Measurements from ENCODE around the gene TNIP1. TPM values are rescaled to one million over a fixed set of nuclear protein-coding genes. Genes with fewer than 3 reads are reported as not detected.

TNIP1 gene
- total RNA-seq, 2 donors from 2014 or later = 56.7 to 77.5 TPM

DNA sequence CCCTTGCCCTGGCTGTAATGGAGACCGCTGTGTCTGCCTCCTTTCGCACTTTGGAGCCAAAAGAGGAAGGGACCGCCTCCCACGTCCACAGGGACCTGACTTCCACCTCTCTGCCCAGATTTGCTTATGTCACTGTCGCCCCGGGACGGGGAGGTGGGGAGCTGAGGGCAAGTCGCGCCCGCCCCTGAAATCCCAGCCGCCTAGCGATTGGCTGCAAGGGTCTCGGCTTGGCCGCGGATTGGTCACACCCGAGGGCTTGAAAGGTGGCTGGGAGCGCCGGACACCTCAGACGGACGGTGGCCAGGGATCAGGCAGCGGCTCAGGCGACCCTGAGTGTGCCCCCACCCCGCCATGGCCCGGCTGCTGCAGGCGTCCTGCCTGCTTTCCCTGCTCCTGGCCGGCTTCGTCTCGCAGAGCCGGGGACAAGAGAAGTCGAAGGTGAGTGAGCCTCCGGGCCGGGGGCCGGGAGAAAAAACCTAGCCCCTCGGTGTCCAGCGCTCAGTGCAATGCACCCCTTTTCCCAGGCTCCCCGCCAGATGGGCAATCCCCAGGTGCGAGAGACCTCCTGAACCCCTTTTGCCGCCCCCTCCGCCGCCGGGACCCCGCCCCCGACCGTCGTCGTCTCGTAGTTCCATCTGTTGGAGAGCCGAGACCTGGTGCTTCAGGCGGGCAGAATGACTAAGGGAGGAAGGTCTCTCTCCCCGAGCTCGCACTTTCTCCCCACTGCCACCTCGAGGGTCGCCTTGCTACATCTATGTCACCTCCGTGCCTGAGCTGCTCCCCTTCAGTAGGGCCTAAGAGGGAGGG lies 60.3 kb downstream of the TNIP1 start, which contains the start of gene GPX3:
TSS of gene GPX3 (plus strand) at position 288 of the 807 bp plus-strand sequence. CDS start at position 352, 64 bp downstream.
- intact Hi-C loops (cut with DNase I) = no loop called here
- peak; percentile 96 for DNase-seq (ENCODE audit: low spot score)

DNA sequence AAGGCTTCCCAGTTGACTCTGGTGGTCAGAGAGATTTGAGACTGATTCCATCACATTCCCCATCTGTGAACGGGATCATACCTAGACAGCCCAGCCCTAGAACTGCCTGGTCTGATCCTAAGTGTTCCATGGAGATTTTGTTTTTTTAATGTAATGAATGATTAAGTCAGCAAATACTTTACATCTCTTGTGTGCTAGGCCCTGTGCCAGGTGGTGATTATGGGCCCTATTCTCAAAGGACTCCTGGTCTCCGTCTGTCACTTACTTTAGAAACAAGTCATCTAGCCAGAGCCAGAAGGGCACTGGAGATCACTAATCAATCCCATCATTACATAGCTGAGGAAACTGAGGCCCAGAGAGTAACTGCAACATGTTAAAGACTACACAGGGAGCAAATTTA lies 61.5 kb downstream of the TNIP1 start:
- intact Hi-C loops (cut with DNase I) = no loop called here
- DNase-seq (ENCODE audit: low spot score) = no peak

DNA sequence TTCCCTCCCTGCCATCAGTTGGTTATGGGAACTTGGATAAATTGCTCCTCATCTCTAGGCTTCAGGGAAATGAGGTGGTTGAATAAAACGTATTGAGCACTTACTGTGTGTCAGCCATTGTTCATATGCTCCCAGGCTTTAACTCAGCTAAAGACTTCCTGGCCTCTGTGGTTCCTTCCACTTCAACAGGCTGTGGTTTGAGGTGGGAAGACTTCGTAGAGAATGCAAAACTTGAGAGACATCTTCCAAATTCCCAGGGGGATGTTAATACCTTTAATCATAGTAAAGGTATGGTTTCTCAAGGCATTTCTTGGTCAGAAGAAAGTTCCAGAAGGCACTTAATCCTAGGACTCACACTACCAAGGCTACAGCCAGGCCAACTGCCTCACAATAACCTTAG lies 62.0 kb downstream of the TNIP1 start:
- intact Hi-C loops (cut with DNase I) = no loop called here
- no peak for DNase-seq (ENCODE audit: low spot score)

DNA sequence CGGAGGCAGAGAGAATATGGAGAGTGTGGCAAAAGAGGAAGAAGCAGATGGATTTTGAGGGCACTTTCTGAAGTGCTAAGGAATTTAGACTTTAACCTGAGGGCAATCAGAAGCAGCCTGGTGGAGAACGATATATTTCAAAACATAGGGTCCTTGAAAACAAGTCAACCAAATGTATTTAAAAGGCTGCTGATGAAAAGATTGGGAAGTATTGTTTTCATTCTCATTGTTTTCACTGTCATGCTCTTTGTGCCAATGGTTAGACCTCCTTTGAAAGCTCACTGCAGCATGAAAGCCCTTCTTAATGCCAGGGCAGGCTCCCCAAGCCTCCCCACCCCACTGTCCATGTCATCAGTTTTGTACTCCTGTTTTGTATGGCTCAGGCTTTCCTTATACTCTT lies 62.9 kb downstream of the TNIP1 start:
- intact Hi-C loops (cut with DNase I) = no loop called here
- DNase-seq (ENCODE audit: low spot score) = no peak

DNA sequence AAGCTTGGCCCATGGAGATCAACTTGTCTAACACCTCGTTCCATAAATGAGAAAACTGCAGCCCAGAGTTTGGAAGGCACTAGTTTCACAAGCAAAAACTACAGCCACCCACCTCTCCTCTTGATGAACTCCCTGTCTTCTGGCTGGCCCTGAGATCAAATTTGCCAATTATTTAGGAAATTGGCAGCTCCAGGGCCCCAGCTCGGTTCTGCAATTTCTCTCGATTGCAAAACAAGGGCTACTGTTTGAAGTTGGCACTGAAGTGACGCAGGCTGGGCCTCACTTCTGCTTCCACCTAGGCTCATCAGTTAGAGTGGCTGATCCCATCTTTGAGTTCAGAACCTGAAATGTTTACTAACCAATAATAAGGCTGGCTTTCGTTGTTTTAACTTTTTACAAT lies 64.1 kb downstream of the TNIP1 start:
- intact Hi-C loops (cut with DNase I) = no loop called here
- peak; percentile 87 for DNase-seq (ENCODE audit: low spot score)

DNA sequence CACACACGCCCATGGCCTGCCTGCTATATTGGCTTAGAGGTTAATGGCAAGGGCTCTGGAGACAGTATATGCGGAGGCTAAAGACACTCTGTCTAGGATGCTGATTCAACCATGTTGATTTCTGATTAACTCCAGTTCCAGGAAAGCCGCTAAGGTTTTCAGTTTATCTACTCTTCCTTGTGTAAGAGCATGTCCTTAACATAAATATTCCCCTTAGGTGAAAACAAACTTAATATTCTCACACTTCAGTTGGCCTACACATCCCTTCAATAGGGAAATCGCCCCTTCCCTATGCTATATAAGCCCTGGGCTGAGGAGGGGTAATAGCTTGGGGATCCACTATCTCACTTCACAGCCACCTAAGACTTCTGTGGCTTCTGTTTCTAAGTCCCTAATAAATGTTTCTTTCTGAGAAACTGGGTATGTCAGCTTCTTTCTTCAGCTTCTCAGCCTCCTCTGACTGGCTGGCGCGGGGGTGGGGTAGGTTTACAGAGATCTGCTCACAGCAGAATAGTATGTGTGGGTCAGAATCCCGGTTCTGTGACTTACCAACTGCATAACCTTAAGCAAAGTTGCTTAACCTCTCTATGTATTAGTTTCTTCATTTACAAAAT lies 64.8 kb downstream of the TNIP1 start:
- intact Hi-C loops (cut with DNase I) = no loop called here
- DNase-seq (ENCODE audit: low spot score) = peak; percentile 46

DNA sequence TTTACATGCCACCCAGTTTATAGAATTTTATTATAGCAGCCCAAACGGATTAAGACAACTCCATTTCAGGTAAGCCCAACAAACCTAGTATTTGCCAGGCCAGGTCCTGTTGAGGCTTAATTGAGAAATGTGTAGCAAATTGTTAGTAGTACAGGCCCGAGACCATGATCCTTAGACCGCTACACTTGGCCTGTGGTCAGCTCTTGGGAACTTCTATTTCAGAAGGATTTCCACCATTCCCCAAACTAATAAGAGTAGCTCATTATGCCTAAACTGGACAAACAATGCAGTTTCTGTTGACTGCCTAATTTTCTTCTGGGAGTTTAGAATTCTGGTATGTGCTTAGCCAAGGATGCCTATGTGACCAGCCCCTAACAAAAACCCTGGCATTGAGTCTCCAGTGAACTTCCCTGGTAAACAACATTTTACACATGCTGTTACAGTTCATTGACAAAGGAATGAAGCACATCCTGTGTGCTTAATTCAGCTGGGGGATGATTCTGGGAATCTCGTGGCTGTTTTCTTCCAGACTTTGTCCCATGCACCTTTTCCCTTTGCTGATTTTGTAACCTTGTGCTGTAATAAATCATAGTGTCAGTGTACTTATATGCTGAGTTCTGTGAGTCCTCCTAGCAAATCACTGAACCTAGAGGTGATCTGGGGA lies 66.0 kb downstream of the TNIP1 start:
- peak; percentile 5 for DNase-seq (ENCODE audit: low spot score)

DNA sequence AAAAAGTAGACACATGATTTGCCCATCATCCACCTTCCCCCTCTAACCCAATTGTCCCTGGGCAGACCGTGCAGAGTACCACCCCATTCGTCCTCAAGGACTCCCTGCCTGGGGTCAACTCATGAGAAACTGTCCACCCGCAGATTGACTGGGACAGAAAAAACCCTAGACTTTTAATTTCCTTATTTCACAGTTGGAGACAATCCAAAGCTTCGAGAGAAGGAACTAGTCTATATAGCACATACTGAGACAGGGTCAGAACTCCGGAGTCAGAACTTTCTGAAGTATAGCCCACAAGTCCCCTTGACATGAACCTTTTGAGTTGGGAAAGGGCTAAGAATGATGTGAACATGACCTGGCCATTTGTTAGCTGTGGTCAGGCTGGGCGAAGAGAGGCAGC lies 68.0 kb downstream of the TNIP1 start:
- DNase-seq (ENCODE audit: low spot score) = peak; percentile 40
- intact Hi-C loops (cut with DNase I) = no loop called here

More for the DNA sequence above, 66.0 kb downstream of the TNIP1 start:
- intact Hi-C loops (cut with DNase I) = no loop called here

DNA sequence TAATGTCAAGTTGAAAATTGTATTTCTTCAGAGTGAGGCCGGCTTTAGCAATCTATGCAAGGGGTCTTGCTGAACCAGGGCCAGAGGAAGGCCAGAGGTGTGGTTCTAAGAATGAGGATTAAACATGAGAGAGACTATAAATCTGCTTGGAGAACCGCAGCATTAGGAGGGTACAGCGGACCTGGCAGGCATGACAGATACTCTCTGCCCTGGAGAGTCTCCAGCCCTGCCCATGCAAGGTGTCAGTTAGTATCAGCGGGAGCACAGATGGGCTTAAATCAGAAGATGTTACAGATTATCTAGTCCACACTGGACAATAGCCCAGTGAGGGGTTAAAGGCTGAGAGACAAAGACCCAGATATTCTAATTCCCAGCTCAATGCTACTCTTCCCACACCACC lies 71.9 kb downstream of the TNIP1 start:
- no peak for DNase-seq (ENCODE audit: low spot score)
- intact Hi-C loops (cut with DNase I) = no loop called here

DNA sequence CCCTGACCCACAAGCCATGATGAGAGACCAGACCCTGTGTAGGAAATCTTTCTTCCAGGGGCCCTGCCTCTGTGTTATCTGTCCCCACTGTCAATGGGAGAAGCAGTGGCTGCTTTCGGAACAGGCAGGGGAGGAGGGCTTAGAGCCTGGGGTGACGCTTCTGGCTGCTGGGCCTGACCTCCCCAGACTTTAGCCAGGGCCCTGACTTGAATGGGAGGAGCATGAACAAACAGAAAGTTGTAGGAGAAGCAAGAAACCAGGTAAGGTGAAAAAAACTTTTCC lies 72.7 kb downstream of the TNIP1 start:
- DNase-seq (ENCODE audit: low spot score) = no peak
- intact Hi-C loops (cut with DNase I) = no loop called here

DNA sequence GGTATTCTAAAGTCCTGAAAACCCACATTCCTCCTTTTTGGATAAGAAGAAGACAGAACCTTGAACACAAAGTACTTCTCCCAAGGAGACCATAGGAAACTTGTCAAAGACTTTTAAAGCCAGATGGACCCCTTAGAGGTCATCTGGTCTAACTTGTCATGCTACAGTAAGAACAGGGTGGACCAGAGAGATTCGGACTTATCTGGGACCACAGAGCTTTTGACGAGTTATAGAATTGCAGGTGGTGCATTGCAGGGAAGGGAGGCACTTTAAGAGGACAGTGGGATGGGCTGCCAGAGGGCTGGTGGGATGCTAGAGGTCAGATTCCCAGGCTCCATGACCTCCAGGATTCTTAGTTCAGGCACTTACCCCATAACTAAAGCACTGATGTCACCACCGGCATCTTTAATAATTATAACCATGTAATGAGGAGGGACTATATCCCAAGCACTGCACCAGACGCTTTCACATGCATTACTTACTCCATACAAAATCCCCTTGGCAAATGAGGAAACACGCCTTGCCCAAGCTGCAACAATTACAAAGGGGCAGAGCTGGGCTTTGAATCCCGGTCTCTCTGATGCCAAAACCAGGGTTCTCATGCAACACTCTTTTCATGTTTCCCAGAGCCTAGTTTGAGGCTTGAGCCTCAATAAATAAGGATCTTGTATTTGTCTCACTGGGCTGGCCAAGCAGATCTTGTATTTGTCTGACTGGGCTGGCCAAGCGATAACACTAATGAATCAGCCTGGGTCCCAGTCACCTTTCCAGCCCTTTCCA lies 73.2 kb downstream of the TNIP1 start:
- DNase-seq (ENCODE audit: low spot score) = no peak
- intact Hi-C loops (cut with DNase I) = no loop called here

DNA sequence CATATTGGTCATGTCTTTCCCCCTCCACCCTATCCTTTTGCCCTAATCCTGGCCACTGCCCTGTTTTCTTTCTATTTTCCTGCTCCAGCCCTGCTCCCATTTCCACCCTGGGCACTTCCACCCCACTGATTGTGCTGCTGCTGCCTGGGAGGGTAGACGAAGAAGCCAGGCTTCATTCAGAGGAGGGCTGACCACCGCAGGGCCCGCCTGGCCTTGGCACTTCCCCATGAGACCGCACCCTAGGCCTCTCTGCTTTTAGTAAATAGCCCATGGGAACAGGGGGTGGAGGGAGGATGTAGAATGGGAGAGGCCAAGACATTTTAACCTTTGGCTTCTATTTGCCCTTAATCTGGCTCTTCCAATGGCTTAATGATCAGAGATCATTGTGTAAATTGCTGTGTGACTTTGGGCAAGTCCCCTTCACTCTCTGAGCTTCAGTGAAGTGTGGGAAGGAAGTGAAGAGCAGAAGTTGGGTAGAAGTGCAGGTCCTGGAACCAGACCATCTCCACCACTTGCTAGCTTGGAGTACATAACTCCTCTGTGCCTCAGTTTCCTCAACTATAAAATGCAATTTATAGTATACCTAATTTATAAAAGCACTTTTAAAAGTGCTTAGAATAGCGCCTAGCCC lies 74.0 kb downstream of the TNIP1 start:
- DNase-seq (ENCODE audit: low spot score) = peak; percentile 86
- intact Hi-C loops (cut with DNase I) = no loop called here

DNA sequence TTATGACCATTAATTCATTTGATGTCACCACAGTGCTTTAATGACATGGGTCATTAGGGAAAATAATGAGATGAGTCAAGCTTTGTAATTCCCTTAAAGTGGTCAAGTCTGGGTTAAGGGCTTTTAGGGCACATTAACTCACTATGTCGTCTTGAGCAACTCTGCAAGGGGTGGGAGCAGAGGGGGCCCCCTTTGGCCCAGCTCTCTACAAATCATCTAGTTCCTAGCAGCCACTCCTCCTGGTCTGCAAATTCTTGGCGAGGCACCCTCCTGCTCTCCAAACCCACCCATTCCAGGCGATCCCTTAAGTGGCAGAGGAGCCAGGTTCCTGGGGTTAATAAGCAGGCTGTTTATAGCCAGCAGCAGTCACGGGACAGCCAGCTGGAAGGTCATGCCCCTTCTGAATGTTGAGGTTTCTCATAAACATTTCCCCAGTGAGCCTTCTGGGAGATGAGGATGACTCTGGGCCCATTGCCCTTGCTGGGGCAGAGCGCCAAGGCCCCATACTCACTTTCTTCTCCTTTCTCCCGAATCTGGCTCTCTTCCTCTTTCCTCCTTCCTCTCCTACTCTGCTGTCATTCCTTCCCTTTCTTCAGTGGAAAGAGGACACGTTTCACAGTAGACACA lies 74.8 kb downstream of the TNIP1 start:
- intact Hi-C loops (cut with DNase I) = no loop called here
- DNase-seq (ENCODE audit: low spot score) = peak; percentile 95

DNA sequence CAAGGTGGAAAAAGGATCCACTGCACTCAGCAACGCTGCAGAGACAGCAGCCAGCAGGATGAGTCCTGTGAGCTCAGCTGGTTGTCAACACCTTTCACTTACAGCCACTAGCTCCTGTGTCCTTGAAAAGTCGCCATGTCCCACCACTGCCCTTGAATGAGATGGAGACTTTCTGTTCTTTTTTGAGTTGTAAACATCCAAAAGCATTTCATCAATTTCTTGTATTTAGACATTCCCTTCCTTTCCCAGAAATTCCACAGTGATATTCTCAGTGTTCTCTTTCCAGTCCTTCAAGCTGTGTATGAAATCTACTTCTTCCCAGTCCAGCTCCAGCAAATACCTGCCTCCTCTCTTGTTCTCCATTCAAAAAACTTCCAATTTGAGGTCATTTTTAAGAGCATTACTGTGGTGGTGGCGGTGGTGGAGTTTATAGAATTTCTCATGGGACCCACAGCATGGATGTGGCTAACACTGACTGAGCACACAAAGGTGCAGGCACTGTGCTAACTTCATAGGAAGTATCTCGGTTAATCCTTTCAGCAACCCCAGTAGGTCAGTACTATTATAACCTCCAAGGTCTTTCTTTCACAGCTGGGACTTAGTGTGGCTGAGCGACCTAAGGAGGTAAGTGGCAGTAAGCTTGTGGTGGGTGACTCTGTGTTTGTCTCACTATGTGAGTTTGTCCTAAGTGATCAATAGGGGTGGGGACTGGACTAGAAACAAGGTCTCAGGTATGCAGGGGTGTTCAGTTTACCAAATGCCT lies 75.5 kb downstream of the TNIP1 start:
- DNase-seq (ENCODE audit: low spot score) = no peak
- intact Hi-C loops (cut with DNase I) = no loop called here

DNA sequence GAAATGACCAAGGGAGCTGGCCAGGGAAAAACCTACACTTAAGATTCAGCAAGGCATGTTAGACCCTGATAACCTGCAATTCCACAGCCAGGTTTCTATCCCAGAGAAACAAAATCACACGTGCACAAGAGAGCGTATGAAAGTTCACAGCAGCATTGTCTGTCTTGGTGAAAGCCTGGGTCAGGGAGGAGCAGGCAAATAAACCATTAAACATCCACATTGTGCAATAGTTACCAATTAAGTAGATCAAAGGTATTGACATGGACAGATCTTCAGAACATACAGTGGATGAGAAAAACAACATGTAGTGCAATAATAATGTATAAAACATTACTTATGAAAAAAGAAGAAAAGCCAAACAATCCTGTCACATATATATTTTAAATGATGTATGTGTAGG lies 76.3 kb downstream of the TNIP1 start:
- DNase-seq (ENCODE audit: low spot score) = no peak
- intact Hi-C loops (cut with DNase I) = loop anchor here (5.0 kb wide), 2 partner anchors 43 to 113 kb away; no protein-coding TSS in a partner anchor

DNA sequence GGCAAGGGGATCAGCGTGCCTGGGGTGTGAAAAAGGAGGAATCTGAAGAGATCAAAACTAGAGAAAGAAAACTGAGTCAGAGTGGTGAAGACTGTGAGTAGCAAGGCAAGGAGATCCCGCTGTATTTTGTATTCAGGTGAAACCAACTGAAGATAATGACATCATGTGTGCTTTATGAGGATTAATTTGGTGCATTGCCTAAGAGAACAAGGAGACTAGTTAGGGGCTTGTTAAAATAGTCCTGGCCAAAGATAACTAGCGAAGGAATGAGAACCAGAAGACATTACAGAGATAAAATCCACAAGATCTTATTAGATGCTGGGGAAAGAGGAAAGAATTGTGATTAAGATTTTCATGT lies 77.4 kb downstream of the TNIP1 start:
- no peak for DNase-seq (ENCODE audit: low spot score)
- intact Hi-C loops (cut with DNase I) = loop anchor here (5.0 kb wide), 2 partner anchors 44 to 114 kb away; no protein-coding TSS in a partner anchor

DNA sequence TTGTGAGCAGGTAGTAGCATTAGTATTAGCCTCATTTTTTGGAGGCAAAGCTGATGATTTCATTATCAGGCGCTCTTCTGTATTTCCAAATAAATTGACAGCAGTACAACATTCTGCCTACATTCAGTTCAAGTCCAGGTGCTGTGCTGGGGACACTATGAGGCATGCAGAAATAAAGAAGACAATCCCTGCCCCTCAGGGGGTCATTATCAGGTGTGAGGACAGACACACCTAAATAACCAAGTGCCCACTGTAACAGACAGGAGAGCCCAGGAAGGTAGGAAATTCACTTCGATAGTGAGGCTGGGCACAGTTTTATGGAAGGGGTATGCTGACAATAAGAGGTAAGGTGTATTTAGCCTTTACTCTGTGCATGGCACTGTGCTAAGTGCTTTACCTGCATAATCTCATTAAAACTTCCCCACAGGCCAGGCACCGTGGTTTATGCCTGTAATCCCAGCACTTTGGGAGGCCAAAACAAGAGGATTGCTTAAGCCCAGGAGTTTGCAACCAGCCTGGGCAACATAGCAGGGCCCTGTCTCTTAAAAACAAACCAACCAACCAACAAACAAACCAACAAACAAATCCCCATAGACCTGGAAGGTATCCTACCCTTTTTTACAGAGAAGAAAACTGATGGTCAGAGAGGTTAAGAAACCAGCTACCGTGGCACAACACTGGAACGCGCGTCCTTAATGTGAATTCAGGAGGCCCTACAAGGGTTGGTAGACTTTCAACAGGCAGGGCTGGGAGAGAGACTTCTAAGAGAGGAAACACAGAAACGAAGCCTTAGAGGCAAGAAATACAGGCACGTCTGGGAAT lies 77.9 kb downstream of the TNIP1 start:
- intact Hi-C loops (cut with DNase I) = loop anchor here (5.0 kb wide), 2 partner anchors 44 to 114 kb away; no protein-coding TSS in a partner anchor
- no peak for DNase-seq (ENCODE audit: low spot score)
